ENCODE data around the gene PPP2R2C.

DNA sequence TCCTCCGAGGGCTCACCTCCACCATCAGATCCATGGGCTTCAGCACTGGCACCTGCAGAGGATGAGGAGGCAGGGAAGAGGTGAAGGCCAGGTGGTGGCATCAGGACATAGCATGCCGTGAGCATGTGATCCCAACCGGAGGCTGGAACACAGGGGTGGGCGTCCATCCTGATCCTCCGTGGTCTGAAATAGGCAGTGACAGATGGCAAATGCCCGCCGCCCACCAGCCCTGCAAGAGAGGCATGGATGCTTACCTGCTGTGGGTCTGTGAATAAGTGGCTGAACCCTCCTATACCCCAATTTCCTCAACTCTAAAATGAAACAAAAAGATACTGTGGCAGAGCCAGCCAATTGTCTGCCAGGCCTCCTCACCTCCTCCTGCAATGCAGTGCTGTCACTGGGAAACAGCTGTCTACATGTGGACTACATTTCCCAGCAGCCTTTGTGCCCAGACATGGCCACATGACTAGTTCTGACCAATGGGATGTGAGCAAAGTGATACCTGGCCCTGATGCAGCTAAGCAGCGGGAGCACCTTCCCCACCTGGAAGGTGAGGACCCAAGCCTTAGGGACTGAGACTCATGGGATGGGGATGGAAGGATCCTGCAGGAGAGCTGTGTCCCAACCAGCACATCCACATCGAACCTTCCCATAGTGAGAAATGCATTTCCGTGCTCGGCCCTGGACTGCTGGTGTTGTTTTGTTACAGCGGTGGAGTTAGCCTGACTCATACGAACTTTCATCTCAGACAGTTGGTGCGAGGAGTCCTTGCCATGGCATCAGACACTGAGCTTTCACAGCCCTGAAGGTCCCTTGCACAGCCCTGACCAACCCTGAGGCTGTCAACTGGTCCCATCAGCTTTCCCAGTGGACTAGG is 99.5 kb downstream of the PPP2R2C start:
- TF ChIP-seq NFRKB (IDR thresholded peaks at IDR 0.05) = no peak
- TF ChIP-seq, protein P1, sequence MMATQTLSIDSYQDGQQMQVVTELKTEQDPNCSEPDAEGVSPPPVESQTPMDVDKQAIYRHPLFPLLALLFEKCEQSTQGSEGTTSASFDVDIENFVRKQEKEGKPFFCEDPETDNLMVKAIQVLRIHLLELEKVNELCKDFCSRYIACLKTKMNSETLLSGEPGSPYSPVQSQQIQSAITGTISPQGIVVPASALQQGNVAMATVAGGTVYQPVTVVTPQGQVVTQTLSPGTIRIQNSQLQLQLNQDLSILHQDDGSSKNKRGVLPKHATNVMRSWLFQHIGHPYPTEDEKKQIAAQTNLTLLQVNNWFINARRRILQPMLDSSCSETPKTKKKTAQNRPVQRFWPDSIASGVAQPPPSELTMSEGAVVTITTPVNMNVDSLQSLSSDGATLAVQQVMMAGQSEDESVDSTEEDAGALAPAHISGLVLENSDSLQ (IDR thresholded peaks at IDR 0.05) = no peak
- TF ChIP-seq HDGF (IDR thresholded peaks at IDR 0.05; ENCODE audit: borderline replicate concordance) = no peak
- TF ChIP-seq BHLHE40 (IDR thresholded peaks at IDR 0.05; ENCODE audit: borderline replicate concordance) = no peak
- TF ChIP-seq SP1 (IDR thresholded peaks at IDR 0.05) = no peak
- no peak for TF ChIP-seq ELF4 (IDR thresholded peaks at IDR 0.05)
- no peak for TF ChIP-seq FOXM1 (IDR thresholded peaks at IDR 0.05; ENCODE audit: borderline replicate concordance)
- TF ChIP-seq FOXA1 (IDR thresholded peaks at IDR 0.05) = no peak

Measured in HEK293T (cell line).